DMS53 treated with DMSO at 0.1 percent for 48 hours (cell line): ENCODE results near the gene ACSL3.

Experiments used
- DNase-seq: peaks from one replicate; lab custom pipeline; 2025; ENCODE audit not compliant: unreplicated experiment; lab: John Stamatoyannopoulos, UW

The ACSL3 gene

GRCh38 chr2:222939208-222939856 is 78.5 kb downstream of the ACSL3 start:
- no peak for DNase-seq

DNA sequence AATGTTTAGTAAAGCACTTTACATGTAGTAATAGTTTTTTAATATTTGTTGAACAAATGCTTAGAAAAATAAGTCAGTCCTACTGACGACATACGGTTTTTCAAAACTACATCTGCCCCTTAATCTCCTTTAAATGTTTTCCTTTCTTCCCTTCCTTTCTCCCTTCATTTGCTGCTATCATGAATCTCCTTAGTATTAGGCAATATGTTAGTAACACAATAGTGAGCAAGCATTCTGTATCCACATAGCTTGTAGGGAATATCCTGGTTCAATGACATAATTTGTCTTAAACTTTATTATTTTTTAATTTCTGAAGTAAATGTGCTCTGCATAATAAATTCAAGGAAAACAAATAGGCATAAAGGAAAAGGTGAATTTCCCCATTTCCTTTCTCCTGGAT is 79.1 kb downstream of the ACSL3 start:
- no peak for DNase-seq

DNA sequence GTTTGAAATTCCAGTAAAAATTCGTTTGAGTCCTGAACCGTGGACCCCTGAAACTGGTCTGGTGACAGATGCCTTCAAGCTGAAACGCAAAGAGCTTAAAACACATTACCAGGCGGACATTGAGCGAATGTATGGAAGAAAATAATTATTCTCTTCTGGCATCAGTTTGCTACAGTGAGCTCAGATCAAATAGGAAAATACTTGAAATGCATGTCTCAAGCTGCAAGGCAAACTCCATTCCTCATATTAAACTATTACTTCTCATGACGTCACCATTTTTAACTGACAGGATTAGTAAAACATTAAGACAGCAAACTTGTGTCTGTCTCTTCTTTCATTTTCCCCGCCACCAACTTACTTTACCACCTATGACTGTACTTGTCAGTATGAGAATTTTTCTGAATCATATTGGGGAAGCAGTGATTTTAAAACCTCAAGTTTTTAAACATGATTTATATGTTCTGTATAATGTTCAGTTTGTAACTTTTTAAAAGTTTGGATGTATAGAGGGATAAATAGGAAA is 80.7 kb downstream of the ACSL3 start:
- DNase-seq: no peak

GRCh38 chr2:222942561-222942960 is 81.7 kb downstream of the ACSL3 start:
- no peak for DNase-seq

DNA sequence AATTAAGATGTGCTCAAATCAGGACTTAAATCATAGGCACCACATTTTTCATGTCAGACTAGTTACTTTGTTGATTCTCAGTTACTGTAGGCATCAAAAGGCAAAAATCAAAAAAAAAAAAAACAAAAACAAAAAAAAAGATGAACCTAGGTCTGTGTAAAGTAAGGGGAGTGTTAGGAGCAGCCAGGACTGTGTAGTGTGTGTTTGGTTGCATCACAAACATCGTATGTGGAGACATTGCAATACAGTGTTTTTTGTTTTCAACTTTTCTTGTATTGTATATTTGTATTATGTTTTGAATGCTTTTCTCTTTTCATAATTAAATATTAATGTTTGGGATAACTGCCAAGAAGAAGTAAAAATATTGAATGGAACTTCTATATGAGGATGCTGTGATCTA is 82.1 kb downstream of the ACSL3 start:
- DNase-seq: no peak

GRCh38 chr2:222943820-222944219 is 83.0 kb downstream of the ACSL3 start:
- no peak for DNase-seq

GRCh38 chr2:222944552-222944951 is 83.7 kb downstream of the ACSL3 start:
- DNase-seq: no peak

DNA sequence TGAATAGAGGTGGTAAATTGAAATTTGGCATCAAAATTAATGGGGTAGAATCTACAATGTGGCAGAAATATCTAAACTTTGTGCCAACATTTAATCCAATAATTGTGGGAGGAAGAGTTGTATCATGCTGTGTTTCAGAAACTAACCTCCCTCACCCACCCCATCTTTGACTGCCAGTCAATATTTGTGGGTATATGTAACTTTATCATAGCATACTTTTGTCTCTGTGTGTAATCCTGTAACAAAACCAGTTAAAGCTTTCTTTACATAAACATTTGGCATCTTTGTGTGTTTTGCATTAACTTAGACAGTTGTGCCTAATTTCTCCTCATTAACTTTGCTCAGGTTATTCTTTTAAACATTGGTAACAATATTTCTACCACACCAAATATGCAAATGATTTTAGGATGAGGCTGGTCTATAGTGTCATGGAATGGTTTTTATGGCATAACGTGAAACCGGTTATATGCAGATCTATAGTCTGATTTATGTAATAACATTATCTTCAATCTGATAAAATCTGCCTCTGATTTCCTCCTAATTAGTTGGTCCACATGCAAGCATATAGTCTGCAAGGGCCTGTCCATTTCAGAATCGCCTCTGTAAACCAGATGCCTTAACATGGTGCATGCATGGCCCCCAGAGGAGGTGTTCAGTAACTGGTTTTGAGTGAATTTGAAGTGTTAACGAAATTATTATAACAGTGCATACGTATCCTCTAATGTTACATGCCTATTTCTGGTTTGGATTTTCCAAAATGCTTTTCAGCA is 84.3 kb downstream of the ACSL3 start:
- DNase-seq: no peak

DNA sequence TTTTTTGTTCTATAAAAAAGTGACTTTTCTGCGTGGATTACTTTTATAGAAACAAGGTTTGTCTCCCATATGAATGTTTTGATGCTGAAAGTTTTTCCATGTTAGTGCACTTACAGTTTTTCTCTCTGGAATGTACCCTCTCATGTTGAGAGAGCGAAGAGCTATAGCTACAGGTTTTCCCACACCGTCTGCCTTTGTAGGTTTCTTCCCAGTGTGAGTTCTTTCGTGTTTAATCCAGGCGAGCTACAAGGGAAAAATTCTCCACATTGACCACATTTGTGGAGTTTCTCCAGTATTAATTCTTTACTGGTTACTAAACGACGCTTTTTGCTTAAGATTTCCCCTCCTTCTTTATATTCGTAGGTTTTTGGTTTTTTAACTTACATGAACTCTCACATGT is 85.1 kb downstream of the ACSL3 start:
- DNase-seq: no peak

DNA sequence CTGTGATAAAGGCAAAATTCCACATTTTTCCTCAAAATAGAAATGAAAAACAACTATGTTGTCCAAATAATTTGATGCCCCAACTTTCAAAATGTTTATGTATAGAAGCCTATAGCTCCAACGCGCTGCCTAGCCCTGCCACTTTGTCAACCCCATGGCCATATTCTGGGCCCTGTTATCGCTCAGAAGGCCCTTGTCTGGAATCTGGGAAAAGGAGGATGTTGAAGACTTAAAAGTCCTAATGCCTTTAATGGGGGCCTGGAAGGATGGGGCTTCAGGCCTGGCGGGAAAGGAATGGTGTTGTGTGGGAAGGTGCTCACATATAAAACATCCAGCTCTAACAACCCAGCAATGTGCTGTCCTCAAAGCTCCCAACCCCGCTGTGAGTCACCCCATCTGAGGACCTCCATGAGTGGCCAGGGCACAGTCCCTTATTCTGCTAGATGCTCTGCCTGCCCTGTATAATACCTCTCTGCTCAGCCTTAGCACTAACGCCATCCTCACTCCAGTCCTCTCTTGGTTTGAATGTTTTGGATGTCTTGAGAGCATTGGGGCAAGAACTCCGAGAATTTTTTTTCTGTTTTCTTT is 86.0 kb downstream of the ACSL3 start:
- DNase-seq: no peak

DNA sequence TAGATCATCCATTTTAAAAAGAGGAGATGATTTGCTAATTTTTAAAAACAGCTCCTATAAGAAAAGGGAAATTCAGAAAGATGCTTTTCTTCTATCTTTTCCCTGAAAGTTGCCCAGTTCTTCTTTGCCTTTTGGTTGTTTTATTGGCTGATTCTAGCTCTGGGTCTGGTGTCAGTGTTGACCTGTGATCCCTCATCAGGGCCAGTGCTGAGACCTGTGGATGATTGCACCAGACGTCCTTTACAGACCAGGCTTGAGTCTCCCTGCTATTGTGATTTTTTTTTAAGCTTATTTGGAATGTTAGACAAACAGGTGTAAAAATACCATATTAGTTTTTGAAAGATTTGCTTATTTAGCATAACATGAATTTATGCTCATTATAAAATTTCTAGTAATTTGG is 88.2 kb downstream of the ACSL3 start:
- DNase-seq: no peak

- no peak for DNase-seq
Measured at GRCh38 chr2:222949690-222950323, 89.0 kb downstream of the ACSL3 start.

DNA sequence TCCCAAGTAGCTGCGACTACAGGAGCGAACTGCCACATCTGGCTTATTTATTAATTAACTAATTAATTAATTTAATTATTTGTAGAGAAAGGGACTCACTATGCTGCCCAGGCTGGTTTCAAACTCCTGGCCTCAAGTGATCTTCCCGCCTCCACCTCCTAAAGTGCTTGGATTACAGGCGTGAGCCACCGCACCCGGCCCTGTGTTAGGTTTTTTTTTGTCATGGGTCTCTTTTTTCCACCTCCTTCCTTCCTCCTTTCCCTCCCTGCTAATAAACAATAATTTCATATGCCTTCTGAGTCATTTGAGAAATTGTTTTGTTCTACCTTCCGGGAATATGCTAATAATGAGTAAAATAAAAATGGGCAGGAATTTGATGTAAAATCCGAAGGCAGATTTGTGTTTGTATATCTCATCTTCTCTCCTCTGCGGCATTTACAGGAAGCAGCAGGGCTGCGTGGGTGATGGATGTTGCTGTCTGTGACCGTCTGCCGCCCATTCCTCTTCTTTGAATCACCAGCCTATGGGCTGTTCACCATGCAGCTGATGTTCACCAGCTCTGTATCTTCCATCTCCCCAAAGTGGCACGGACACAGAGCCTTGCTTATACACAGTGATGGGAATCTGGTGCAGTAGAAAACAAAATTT is 89.9 kb downstream of the ACSL3 start:
- DNase-seq: no peak

GRCh38 chr2:222952204-222952603 is 91.4 kb downstream of the ACSL3 start:
- DNase-seq: peak; percentile 40

DNA sequence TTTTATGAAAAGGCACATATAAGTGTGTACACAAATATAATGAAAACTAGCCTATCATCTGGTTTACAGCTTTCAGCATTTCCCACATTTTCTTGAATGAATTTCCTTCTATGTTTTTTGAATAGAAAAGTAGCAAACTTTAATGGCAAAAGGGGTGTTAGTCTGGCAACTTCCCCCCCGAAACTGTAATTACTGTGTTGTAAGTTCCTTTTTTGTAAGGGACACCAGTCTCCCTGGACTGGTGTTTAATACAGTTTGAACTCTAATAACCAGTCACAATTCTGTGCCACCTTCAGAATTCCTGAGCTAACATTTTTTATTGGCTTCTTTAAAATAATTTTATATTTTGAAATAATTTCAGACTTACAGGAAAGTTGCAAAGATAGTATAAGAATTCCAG is 94.2 kb downstream of the ACSL3 start:
- no peak for DNase-seq

DNA sequence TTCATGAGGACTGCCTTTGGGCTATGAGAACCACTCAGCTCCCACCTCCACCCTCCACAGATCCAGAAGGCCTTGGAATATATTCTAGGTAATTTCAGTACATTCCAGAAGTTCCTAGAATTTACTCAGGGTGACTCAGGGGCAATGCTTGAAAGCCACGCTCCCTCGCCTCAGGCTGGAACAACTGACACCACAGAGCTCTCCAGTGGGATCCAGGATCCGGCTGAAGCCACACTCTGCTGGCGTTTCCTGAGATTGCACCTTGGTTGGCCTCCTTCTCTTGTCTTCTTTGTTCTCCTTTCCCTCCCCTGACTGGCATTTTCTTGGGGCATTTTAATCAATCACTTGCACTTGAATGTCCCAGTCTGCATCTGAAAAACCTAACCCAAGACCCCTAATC is 98.5 kb downstream of the ACSL3 start:
- no peak for DNase-seq

- no peak for DNase-seq
Measured at GRCh38 chr2:222960126-222960525, 99.3 kb downstream of the ACSL3 start.

DNA sequence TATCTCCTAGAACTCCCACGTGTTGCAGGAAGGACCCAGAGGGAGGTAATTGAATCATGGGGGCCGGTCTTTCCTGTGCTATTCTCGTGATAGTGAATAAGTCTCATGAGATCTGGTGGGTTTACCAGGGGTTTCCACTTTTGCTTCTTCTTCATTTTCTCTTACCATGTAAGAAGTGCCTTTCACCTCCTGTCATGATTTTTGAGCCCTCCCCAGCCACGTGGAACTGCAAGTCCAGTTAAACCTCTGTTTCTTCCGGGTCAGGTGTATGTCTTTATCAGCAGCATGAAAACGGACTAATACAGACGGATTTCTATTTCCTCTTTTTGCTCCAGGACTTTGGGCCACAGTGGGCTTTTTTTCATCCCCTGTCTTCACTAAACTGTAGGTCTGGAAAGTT is 102.8 kb downstream of the ACSL3 start:
- no peak for DNase-seq

- no peak for DNase-seq
Measured at GRCh38 chr2:222964376-222965031, 103.7 kb downstream of the ACSL3 start.

DNA sequence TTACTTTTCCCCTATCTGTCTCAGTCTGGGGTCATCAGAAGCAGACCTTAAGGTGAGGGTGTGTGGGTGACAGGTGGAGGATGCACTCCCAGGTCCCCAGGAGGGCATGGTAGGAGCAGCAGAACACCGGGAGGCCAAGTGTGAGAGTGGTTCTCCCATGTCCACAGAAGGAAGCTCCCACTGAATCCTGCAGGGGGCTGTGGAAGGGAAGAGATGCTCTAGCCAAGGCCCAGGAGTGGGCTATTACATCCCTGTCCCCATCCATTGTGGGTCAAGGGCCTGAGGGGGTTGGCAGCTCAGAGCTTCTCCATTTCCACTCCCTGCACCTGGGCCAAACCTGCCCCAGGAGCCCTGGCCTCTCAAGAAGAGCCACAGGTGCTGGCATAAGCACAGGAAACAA is 104.7 kb downstream of the ACSL3 start:
- no peak for DNase-seq
